Eye (tissue), 1 donor: Measurements from ENCODE around the gene RUNX2.

Source experiments
- DNase-seq: peaks from one replicate; pipeline ENCODE4 v3.0.0-alpha.2; 2015

RUNX2 gene

GRCh38 chr6:45351667-45352066 is 23.5 kb downstream of the RUNX2 start:
- DNase-seq, result no peak

DNA sequence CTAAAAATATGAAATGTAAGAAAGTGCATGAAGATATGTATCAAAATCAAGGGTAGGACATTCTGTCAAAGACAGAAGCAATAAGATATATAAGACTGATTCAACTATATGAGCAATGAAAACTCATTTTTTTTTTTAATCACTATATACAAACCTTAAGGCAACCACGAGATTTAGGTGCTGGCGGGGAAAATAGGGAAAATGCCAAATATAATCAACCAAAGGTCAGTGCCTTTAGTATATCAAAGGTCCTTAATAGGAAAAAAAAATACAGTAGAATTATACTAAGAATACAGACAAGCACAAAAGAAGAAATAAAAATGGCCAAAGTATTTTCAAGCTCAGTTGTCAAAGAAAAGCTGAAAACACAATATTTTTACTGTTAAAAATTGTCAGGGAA is 25.5 kb downstream of the RUNX2 start:
- no peak for DNase-seq

DNA sequence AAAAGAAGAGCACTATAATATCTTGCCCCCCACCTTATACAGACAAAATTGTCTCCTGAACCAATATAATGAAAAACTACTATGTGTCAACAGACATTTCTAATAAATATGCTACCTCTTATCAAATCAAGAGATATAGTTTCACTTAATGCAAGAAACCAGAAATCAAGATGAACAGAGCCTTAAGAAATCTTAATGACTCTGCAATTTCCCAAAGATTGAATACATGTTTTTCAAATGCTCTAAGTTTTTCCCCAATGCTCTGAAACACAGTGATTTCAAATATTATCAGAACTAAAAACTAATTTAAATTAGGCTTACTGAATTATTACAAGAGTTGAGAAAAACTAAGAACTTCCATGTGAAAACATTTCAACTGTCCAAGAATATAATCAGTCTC is 36.3 kb downstream of the RUNX2 start:
- no peak for DNase-seq

GRCh38 chr6:45365036-45365435 is 36.9 kb downstream of the RUNX2 start:
- DNase-seq, result no peak

DNA sequence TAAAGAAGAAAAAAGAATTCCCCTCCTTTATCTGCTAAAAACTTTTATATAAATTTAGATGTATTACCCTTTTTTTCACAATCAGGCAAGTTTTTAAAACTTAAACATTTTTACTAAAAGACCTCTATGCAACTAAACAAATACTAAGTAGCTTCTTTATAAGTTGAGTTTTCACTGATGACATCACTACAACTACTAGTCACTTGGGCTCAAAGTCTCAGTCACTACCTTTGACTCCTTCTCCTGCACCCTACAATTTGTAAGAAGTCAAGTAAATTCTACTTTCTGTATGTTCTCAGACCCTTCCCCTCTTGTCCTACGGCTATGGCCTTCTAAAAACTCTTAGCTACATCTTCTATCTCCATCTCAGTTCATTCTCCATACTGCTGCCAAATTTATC is 38.4 kb downstream of the RUNX2 start:
- DNase-seq, result no peak

DNA sequence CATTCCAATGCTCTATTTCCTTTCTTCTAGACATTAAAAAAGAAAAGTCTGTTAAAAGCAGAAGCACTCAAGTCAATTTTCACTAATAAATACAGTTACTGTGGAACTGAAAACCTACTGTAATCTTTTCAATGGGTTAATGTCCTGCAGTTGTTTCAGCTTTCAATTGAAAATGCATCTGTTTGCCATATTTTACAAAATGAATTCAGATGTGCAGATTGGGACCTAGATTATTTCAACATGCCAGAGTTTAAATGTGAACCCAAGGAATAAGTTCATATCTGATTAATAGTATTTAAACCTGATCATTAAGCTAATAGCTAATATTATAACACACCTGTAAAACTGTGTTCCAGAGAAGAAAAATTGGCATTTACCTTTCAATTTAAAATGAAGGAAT is 39.9 kb downstream of the RUNX2 start:
- DNase-seq, result no peak

DNA sequence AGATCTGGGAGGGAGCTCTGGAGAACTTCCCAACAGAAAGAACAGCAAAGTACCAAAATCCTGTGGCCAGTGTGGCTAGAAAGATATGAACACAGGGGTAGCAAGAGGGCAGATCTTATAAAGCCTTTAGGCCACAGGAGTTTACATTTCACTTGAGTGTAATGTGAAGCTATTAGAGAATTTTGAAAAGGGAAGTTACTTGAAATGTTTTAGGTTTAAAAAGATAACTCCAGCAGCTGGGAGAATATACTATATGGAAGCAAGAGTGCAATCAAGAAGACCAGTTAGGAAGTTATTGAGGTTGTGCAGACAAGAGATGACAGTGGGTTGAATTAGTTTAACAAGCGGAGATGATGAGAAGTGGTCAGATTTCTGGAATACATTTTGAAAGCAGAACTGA is 41.7 kb downstream of the RUNX2 start:
- DNase-seq, result no peak

- DNase-seq, result no peak
These were observed 43.9 kb downstream of the RUNX2 start for GRCh38 chr6:45371924-45372573.

- no peak for DNase-seq
These were observed 47.3 kb downstream of the RUNX2 start for GRCh38 chr6:45375449-45375848.

GRCh38 chr6:45376310-45377042 is 48.3 kb downstream of the RUNX2 start:
- DNase-seq, result no peak

GRCh38 chr6:45377043-45377553 is 49.0 kb downstream of the RUNX2 start:
- no peak for DNase-seq

GRCh38 chr6:45377554-45378333 is 49.6 kb downstream of the RUNX2 start, which contains the start of gene SUPT3H:
SUPT3H (minus strand) TSS chr6:45377934.
- peak; percentile 98 for DNase-seq

DNA sequence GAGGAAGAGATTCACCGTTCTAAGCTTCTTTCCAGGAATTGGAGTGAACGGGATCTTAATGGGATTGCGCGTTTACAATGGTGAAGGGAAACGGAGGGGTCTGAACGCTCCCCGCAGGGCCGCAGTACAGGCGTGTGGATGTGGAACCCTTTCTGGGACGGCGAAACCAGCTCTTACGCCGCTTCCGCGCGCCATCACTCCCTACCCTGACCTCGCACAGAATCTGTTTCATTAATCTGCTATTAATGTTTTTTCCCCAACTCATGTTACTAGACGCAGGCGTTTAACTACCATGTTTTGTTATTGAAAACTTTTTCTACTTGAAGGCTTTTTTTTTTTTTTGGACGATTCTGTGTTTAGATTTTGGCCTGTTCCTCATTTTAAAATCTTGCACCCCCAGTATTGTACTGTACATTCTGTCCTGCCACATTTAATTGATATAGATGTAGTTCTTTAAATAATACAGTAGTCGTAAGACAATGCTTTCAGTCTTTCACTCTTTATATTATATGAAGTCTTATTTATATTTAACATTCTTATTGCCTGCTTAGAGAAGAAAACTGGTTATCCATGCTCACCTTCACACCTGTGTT is 50.3 kb downstream of the RUNX2 start:
- no peak for DNase-seq

DNA sequence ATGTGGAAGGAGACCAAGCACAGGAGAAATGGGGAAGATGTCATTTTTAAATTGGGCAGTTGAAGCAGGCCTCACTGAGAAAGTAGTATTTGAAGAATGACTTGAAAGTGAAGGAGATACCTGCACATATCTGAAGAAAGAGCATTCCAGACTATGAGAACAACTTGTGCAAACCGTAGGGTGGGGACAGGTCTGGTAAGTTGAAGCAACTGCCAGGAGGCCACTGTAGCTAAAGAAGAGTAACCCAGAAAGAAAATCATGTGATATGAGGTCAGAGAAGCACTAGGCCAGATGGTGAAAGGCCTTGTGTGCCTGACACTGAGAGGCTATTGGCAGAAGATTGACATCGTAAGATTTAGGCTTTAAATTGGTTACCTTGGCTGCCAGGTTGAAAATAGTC is 54.3 kb downstream of the RUNX2 start:
- no peak for DNase-seq

- DNase-seq, result no peak
These were observed 58.4 kb downstream of the RUNX2 start for GRCh38 chr6:45386501-45386900.

- no peak for DNase-seq
These were observed 59.1 kb downstream of the RUNX2 start for GRCh38 chr6:45387236-45387635.

- DNase-seq, result no peak
These were observed 60.2 kb downstream of the RUNX2 start for GRCh38 chr6:45388328-45388727.

DNA sequence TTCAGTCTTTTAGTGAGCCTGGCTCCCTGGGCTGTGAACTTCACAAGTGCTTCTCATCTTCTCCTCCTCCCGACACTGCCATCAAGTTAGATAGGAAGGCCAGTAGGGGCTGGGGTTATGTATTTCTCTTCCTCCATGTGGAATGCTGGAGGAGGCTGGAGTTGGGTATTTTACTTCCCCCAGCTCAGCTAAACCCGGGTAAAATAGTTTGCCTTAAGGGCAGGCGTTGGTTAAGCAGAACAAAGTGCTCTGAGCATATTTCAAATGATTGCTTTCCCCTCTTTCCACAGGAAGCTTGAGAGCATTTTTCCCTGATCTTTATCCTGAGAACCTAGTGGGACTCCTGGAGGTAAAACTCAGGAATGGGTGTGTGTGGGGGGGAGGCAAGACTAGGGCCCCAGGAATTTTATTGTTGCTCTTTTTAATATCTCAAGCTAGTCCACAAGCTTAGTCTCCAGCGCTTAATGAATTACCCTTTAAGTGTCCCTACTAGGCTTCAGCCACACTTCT is 66.5 kb downstream of the RUNX2 start:
- DNase-seq, result no peak

DNA sequence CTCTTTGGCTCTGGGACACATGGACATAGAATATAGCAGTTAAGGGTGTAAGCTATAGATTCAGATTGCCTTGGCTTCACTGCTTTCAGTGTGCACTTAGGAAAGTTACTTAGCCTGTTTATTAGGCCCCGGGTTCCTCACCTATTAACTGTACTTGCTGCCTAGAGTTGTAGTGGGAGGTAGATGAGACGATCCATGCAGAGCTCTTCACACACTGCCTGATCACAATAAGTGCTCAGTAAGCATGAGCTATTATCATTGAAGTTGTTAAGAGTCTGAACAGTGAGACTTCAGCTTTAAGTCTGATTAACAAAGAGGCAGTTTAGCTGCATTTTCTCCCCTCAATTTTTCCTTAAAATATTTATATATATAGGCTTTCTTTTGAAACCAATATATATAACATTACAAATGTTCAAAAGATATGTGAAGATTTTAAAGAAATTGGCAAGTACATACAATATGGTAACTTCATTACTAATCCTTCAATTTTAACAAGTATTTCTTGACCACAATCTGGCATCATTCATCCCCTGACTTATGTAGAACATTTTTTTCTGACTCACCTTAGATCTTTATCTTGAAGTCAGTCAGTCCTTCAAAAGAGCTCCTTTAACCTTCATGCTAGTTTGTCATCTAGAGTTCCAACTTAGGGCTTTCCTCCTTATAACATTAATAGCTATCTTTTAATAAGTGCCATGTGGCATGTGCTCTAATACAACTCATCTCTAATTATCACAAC is 70.1 kb downstream of the RUNX2 start:
- no peak for DNase-seq

- DNase-seq, result no peak
These were observed 71.9 kb downstream of the RUNX2 start for GRCh38 chr6:45400021-45400420.

GRCh38 chr6:45411959-45412358 is 83.8 kb downstream of the RUNX2 start:
- no peak for DNase-seq

DNA sequence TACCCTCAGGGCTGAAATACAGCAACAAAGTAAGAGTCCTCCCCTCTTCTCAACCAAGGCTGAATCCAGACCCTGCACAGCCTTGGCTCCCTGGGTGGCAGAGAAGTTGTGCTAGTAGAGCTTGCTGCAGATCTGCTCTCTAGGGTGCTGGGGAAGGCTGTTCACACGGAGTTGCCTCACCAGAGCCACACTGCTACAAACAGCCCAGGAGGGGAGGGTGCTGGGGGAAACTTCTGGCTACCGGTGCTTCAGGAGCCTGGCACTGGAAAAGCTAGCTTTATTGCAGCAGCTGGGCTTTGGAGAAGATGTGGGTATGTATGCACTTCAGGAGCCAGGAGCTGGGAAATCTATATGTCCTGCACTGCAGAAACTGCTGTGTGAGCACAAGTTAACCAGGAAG is 87.2 kb downstream of the RUNX2 start:
- DNase-seq, result no peak
